Measurements from ENCODE around the gene TUBG2. TPM values are rescaled to one million over a fixed set of nuclear protein-coding genes. Genes with fewer than 3 reads are reported as not detected.
A peak's percentile ranks its signal among the peaks of the same experiment; 100 is the strongest.

The TUBG2 gene
- polyA plus RNA-seq, 1 donor (not counting 4 experiments of a cell fraction or from before 2014, with no cell fraction given) = 14.5 TPM

DNA sequence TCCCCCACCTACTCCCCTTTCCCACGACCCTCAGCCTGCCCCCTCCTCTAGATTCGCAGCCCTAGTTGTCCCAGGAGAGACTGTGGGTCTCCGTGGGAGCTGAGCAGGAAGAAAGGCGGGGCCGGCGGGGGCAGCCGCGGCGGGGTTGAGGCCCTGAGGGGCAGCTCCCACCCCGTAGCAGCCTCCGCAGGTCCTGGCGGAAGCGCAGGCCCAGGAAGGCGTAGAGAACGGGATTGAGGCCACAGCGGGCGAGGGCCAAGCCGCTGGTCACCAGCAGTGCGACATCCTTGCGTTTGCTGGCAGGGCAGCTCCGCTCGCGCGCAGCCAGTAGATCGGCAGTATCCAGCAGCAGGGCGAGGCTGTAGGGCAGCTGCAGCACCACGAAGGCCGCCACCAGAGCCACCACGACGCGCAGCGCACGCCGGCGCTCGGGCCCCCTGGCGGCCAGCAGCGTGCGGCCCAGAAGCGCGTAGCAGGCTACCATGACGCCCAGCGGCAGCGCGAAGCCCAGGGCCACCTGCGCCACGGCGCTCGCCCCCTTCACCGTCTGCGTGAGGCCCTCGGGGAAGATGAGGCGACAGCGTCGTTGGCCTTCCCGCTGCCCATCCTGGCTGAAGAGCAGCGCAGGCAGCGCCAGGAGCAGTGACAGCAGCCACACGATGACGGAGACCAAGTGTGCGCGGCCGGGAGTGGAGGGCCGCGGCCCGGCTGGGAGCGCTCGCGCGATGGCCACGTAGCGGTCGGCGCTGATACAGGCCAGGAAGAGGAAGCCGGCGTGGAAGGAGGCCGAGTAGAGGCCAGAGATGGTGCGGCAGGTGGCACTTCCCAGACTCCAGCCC lies 20.6 kb downstream of the TUBG2 start:
- Histone ChIP-seq H3K4me2 (ENCODE audit: control insufficient read depth, extremely low read depth, insufficient read depth, low read depth, low read length) (peak overlapping the region; percentile 86), H3K9me1 (ENCODE audit: control insufficient read depth, extremely low read depth, insufficient read depth, low read length) (no peaks in the 10 kb centered on the region), H4K20me1 (ENCODE audit: control insufficient read depth, extremely low read depth, insufficient read depth, low read length) (peaks cover 2% of the 10 kb centered on the region), H3K27ac (ENCODE audit: control insufficient read depth, insufficient read depth, low read length) (peak overlapping the region; percentile 76), H3K4me1 (ENCODE audit: control insufficient read depth, extremely low read depth, insufficient read depth, low read length) (peaks cover 44% of the 10 kb centered on the region), H3K9ac (ENCODE audit: control insufficient read depth, extremely low read depth, insufficient read depth, low read length) (peak overlapping the region; percentile 68), H3K79me2 (ENCODE audit: control insufficient read depth, insufficient read depth, low read length) (peaks cover 14% of the 10 kb centered on the region), H3K36me3 (ENCODE audit: control insufficient read depth in 2 of 2, extremely low read depth in 1 of 2, insufficient read depth in 2 of 2, low read length in 2 of 2) (no peaks in the 10 kb centered on the region), H3K9me3 (ENCODE audit: control insufficient read depth, low read depth, low read length) (no peaks in the 10 kb centered on the region), H2AFZ (ENCODE audit: control insufficient read depth, low read length) (peak overlapping the region; percentile 95), H3K27me3 (ENCODE audit: control insufficient read depth, extremely low read depth, insufficient read depth, low read length) (no peaks in the 10 kb centered on the region), H3K4me3 (ENCODE audit: control insufficient read depth in 2 of 3, extremely low read depth in 1 of 3, insufficient read depth in 2 of 3, low read depth in 1 of 3, low read length in 3 of 3) (peak overlapping the region; percentile 15 to 67 (median 46))
- FAIRE-seq = no peak
- no peak for DNase-seq (ENCODE audit: low read depth, low spot score)
- TF ChIP-seq, protein P1, sequence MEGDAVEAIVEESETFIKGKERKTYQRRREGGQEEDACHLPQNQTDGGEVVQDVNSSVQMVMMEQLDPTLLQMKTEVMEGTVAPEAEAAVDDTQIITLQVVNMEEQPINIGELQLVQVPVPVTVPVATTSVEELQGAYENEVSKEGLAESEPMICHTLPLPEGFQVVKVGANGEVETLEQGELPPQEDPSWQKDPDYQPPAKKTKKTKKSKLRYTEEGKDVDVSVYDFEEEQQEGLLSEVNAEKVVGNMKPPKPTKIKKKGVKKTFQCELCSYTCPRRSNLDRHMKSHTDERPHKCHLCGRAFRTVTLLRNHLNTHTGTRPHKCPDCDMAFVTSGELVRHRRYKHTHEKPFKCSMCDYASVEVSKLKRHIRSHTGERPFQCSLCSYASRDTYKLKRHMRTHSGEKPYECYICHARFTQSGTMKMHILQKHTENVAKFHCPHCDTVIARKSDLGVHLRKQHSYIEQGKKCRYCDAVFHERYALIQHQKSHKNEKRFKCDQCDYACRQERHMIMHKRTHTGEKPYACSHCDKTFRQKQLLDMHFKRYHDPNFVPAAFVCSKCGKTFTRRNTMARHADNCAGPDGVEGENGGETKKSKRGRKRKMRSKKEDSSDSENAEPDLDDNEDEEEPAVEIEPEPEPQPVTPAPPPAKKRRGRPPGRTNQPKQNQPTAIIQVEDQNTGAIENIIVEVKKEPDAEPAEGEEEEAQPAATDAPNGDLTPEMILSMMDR (optimal IDR thresholded peaks at IDR 0.05 in 1 of 3, IDR thresholded peaks at IDR 0.05 in 1 of 3, conservative IDR thresholded peaks at IDR 0.05 in 1 of 3; ENCODE audit: extremely low read depth in 1 of 3, insufficient read depth in 2 of 3, low read length in 3 of 3) = peak; percentile 74 to 90 (median 89)
- no peak for TF ChIP-seq EZH2 (IDR thresholded peaks at IDR 0.05; ENCODE audit: low read length)
- dilution Hi-C loops (cut with MboI; ENCODE audit: extremely low pct_ligation_motif_present, low sequenced_read_pairs) = no loop called here

DNA sequence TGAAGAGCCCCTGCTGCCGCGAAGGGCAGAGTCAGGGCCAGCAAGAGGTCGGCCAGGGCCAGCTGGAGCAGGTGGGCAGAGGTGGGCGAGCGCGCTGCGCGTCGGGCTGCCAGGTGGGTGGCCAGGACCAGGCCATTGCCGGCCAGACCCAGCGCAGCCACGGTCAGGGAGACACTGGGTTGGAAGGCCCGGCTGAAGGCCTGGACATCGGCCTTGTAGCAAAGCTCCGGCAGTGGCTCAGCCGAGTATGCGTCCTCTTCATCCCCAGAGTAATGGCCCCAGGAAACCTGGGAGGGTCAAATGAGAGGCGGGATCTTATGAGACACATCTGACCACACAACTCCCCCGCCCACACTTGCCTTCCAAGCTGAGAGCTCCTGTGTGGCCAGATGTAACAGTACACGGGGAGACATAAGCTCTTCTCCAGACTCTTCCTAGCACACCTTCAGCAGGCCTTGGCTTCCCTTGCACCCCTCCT lies 21.3 kb downstream of the TUBG2 start:
- Histone ChIP-seq H3K4me1 (ENCODE audit: control insufficient read depth, extremely low read depth, insufficient read depth, low read length) (peaks cover 39% of the 10 kb centered on the region), H3K9ac (ENCODE audit: control insufficient read depth, extremely low read depth, insufficient read depth, low read length) (no peak overlapping the region), H3K4me3 (ENCODE audit: control insufficient read depth in 2 of 3, extremely low read depth in 1 of 3, insufficient read depth in 2 of 3, low read depth in 1 of 3, low read length in 3 of 3) (no peak overlapping the region), H3K9me3 (ENCODE audit: control insufficient read depth, low read depth, low read length) (no peaks in the 10 kb centered on the region), H3K36me3 (ENCODE audit: control insufficient read depth in 2 of 2, extremely low read depth in 1 of 2, insufficient read depth in 2 of 2, low read length in 2 of 2) (no peaks in the 10 kb centered on the region), H3K27ac (ENCODE audit: control insufficient read depth, insufficient read depth, low read length) (no peak overlapping the region), H3K27me3 (ENCODE audit: control insufficient read depth, extremely low read depth, insufficient read depth, low read length) (no peaks in the 10 kb centered on the region), H2AFZ (ENCODE audit: control insufficient read depth, low read length) (no peak overlapping the region), H4K20me1 (ENCODE audit: control insufficient read depth, extremely low read depth, insufficient read depth, low read length) (no peaks in the 10 kb centered on the region), H3K9me1 (ENCODE audit: control insufficient read depth, extremely low read depth, insufficient read depth, low read length) (no peaks in the 10 kb centered on the region), H3K4me2 (ENCODE audit: control insufficient read depth, extremely low read depth, insufficient read depth, low read depth, low read length) (no peak overlapping the region), H3K79me2 (ENCODE audit: control insufficient read depth, insufficient read depth, low read length) (peaks cover 13% of the 10 kb centered on the region)
- dilution Hi-C loops (cut with MboI; ENCODE audit: extremely low pct_ligation_motif_present, low sequenced_read_pairs) = no loop called here
- FAIRE-seq (no peak), DNase-seq (ENCODE audit: low read depth, low spot score) (no peak)
- TF ChIP-seq EZH2 (IDR thresholded peaks at IDR 0.05; ENCODE audit: low read length) = no peak
- TF ChIP-seq, protein P1 (optimal IDR thresholded peaks at IDR 0.05 in 1 of 3, IDR thresholded peaks at IDR 0.05 in 1 of 3, conservative IDR thresholded peaks at IDR 0.05 in 1 of 3; ENCODE audit: extremely low read depth in 1 of 3, insufficient read depth in 2 of 3, low read length in 3 of 3) = no peak

Data from keratinocyte (primary cell).